Liver (tissue), 9 donors: ENCODE measurements around the gene DIAPH3. TPM values are rescaled to one million over a fixed set of nuclear protein-coding genes. Genes with fewer than 3 reads are reported as not detected.

Experiments
- DNase-seq: peaks from one replicate; pipeline ENCODE4 v3.0.0-alpha.2; 2017; ENCODE audit warnings: low spot score
- H3K27ac ChIP-seq, 2 donors: one replicate each; pipeline ENCODE4 v1.7.0; 2013; ENCODE audit warnings: inconsistent platforms in 2 of 2, low read length in 2 of 2, control low read depth in 1 of 2, low read depth in 1 of 2, mild to moderate bottlenecking in 1 of 2
- H3K27me3 ChIP-seq, 4 donors: one replicate each; pipeline versions ENCODE4 v1.6.1 to v1.7.0; 2013; ENCODE audit warnings: low read length in 3 of 4, inconsistent platforms in 1 of 4, mild to moderate bottlenecking in 1 of 4, moderate library complexity in 1 of 4; ENCODE audit not compliant: control insufficient read depth in 4 of 4, insufficient read depth in 4 of 4
- H3K36me3 ChIP-seq, 4 donors: one replicate each; pipeline versions ENCODE4 v1.6.1 to v1.7.0; 2013; ENCODE audit warnings: low read length in 3 of 4, mild to moderate bottlenecking in 3 of 4, low read depth in 1 of 4, moderate library complexity in 1 of 4; ENCODE audit not compliant: control insufficient read depth in 4 of 4, insufficient read depth in 3 of 4
- H3K4me1 ChIP-seq, 4 donors: one replicate each; pipeline versions ENCODE4 v1.6.1 to v1.7.0; 2013; ENCODE audit warnings: low read length in 3 of 4, mild to moderate bottlenecking in 3 of 4, moderate library complexity in 1 of 4; ENCODE audit not compliant: control insufficient read depth in 4 of 4, insufficient read depth in 4 of 4
- H3K4me3 ChIP-seq, 3 donors: one replicate each; pipeline versions ENCODE4 v1.6.1 to v1.7.0; 2013; ENCODE audit warnings: low read length in 3 of 3, control low read depth in 1 of 3, low read depth in 1 of 3, mild to moderate bottlenecking in 1 of 3
- H3K9ac ChIP-seq, 2 donors: one replicate each; pipeline ENCODE4 v1.7.0; 2013; ENCODE audit warnings: low read length in 2 of 2, mild to moderate bottlenecking in 2 of 2, moderate library complexity in 2 of 2, control low read depth in 1 of 2, low read depth in 1 of 2
- H3K9me3 ChIP-seq, 4 donors: one replicate each; pipeline versions ENCODE4 v1.6.1 to v1.7.0; 2013; ENCODE audit warnings: low read length in 3 of 4; ENCODE audit not compliant: control insufficient read depth in 4 of 4
- ATF3 ChIP-seq: IDR thresholded peaks from 2 replicates; pipeline ENCODE4 v1.6.1; 2016; ENCODE audit warnings: antibody characterized with exemption
- CTCF ChIP-seq: fragments of 150-350 bp; IDR thresholded peaks from 2 replicates; pipeline ENCODE4 v1.5.1; 2017; ENCODE audit warnings: improper control_type of control experiment, low read depth, low read length; ENCODE audit not compliant: missing input control
- EGR1 ChIP-seq, 2 donors: IDR thresholded peaks; 2 replicates each; pipeline ENCODE4 v1.6.1; 2016 to 2018; ENCODE audit warnings: antibody characterized with exemption in 2 of 2, low read depth in 2 of 2
- FOXA1 ChIP-seq: IDR thresholded peaks from 2 replicates; pipeline ENCODE4 v1.6.1; 2016; ENCODE audit warnings: antibody characterized with exemption
- FOXA2 ChIP-seq: IDR thresholded peaks from 2 replicates; pipeline ENCODE4 v1.6.1; 2016; ENCODE audit warnings: antibody characterized with exemption
- GABPA ChIP-seq, 2 donors: IDR thresholded peaks in 1 of 2; conservative IDR thresholded peaks in 1 of 2; 2 replicates each; pipeline ENCODE4 v1.6.1; 2016; ENCODE audit warnings: antibody characterized with exemption in 2 of 2, mild to moderate bottlenecking in 1 of 2, moderate library complexity in 1 of 2
- HNF4A ChIP-seq, 2 donors: conservative IDR thresholded peaks; 2 replicates each; pipeline ENCODE4 v1.6.1; 2016; ENCODE audit warnings: antibody characterized with exemption in 2 of 2, mild to moderate bottlenecking in 2 of 2
- HNF4G ChIP-seq: IDR thresholded peaks from 2 replicates; pipeline ENCODE4 v1.6.1; 2016; ENCODE audit warnings: antibody characterized with exemption
- MAX ChIP-seq: IDR thresholded peaks from 2 replicates; pipeline ENCODE4 v1.6.1; 2016; ENCODE audit warnings: antibody characterized with exemption
- NR2F2 ChIP-seq: IDR thresholded peaks from 2 replicates; pipeline ENCODE4 v1.6.1; 2016; ENCODE audit warnings: antibody characterized with exemption
- RAD21 ChIP-seq, 2 donors: IDR thresholded peaks; 2 replicates each; pipeline ENCODE4 v1.6.1; 2016; ENCODE audit warnings: antibody characterized with exemption in 2 of 2, mild to moderate bottlenecking in 2 of 2
- SP1 ChIP-seq: IDR thresholded peaks from 2 replicates; pipeline ENCODE4 v1.6.1; 2018; ENCODE audit warnings: antibody characterized with exemption, mild to moderate bottlenecking
- TAF1 ChIP-seq: conservative IDR thresholded peaks from 2 replicates; pipeline ENCODE4 v1.6.1; 2016; ENCODE audit warnings: antibody characterized with exemption, mild to moderate bottlenecking
- YY1 ChIP-seq: IDR thresholded peaks from 2 replicates; pipeline ENCODE4 v1.6.1; 2016; ENCODE audit warnings: antibody characterized with exemption, mild to moderate bottlenecking
- ZBTB33 ChIP-seq: IDR thresholded peaks from 2 replicates; pipeline ENCODE4 v1.6.1; 2016; ENCODE audit warnings: antibody characterized with exemption
- WGBS: extraction: QIAGEN DNeasy Blood & Tissue Kit; methylation state at CpG from one replicate; pipeline ENCODE4 v1.1.7; 2013; 5-methylcytosine and 5-hydroxymethylcytosine counted together
- polyA plus RNA-seq, 2 donors: library from polyadenylated mRNA; stranded (reverse) in 1 of 2; unstranded in 1 of 2; fragments of 200-250 nt in 1 of 2; fragments of >200 nt in 1 of 2; fragmentation: Nextera tagmentation in 1 of 2; extraction: Ambion mirVana in 1 of 2; gene quantifications; one replicate each; pipeline versions ENCODE4 v1.2.1 to v1.2.3, GENCODE V29; 2013 to 2015
- total RNA-seq, 2 donors: library from RNA; depleted of rRNA; stranded (reverse); fragments of >200 nt; gene quantifications; one replicate each; pipeline ENCODE4 v1.2.3, GENCODE V29; 2014
- TF ChIP-seq, protein P1 (sequence below): IDR thresholded peaks from 2 replicates; pipeline ENCODE4 v1.6.1; 2016; ENCODE audit warnings: antibody characterized with exemption, mild to moderate bottlenecking
- donor health status: healthy.
- donor health status: healthy.
- donor health status: healthy.
- donor health status: healthy.
- donor health status: healthy.

DIAPH3 gene
- total and polyA plus RNA-seq, 4 donors: 0.08 to 11.1 (median 0.27) TPM

GRCh38 chr13:59738921-59739320 lies 424.8 kb downstream of the DIAPH3 start:
- DNase-seq: no peak
- H3K27ac ChIP-seq: no peak overlapping the region
- no peak overlapping the region for H3K4me3 ChIP-seq
- TF ChIP-seq FOXA2 (no peak), FOXA1 (no peak), TAF1 (no peak), ATF3 (no peak)
- TF ChIP-seq, protein P1, sequence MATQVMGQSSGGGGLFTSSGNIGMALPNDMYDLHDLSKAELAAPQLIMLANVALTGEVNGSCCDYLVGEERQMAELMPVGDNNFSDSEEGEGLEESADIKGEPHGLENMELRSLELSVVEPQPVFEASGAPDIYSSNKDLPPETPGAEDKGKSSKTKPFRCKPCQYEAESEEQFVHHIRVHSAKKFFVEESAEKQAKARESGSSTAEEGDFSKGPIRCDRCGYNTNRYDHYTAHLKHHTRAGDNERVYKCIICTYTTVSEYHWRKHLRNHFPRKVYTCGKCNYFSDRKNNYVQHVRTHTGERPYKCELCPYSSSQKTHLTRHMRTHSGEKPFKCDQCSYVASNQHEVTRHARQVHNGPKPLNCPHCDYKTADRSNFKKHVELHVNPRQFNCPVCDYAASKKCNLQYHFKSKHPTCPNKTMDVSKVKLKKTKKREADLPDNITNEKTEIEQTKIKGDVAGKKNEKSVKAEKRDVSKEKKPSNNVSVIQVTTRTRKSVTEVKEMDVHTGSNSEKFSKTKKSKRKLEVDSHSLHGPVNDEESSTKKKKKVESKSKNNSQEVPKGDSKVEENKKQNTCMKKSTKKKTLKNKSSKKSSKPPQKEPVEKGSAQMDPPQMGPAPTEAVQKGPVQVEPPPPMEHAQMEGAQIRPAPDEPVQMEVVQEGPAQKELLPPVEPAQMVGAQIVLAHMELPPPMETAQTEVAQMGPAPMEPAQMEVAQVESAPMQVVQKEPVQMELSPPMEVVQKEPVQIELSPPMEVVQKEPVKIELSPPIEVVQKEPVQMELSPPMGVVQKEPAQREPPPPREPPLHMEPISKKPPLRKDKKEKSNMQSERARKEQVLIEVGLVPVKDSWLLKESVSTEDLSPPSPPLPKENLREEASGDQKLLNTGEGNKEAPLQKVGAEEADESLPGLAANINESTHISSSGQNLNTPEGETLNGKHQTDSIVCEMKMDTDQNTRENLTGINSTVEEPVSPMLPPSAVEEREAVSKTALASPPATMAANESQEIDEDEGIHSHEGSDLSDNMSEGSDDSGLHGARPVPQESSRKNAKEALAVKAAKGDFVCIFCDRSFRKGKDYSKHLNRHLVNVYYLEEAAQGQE: no peak
- 76% methylated on average over 5 of the region's 5 CpGs for WGBS
- H3K9me3 ChIP-seq: no peaks in the 10 kb centered on the region
- no peaks in the 10 kb centered on the region for H3K27me3 ChIP-seq
- no peaks in the 10 kb centered on the region for H3K36me3 ChIP-seq
- no peak overlapping the region for H3K9ac ChIP-seq
- H3K4me1 ChIP-seq: no peaks in the 10 kb centered on the region

GRCh38 chr13:59734393-59734792 lies 429.3 kb downstream of the DIAPH3 start:
- no peaks in the 10 kb centered on the region for H3K4me1 ChIP-seq
- no peak for DNase-seq
- 83% methylated on average over 6 of the region's 6 CpGs for WGBS
- H3K27me3 ChIP-seq: no peaks in the 10 kb centered on the region
- no peak overlapping the region for H3K4me3 ChIP-seq
- H3K9me3 ChIP-seq: no peaks in the 10 kb centered on the region
- no peak for TF ChIP-seq TAF1
- TF ChIP-seq, protein P1: no peak
- no peak for TF ChIP-seq CTCF
- no peak for TF ChIP-seq YY1
- TF ChIP-seq GABPA (IDR thresholded peaks at IDR 0.05 in 1 of 2, conservative IDR thresholded peaks at IDR 0.05 in 1 of 2): no peak
- TF ChIP-seq FOXA1: no peak
- TF ChIP-seq EGR1 (IDR thresholded peaks at IDR 0.05; ENCODE audit: low read depth in 2 of 2): no peak
- TF ChIP-seq ZBTB33: no peak
- TF ChIP-seq ATF3: no peak
- TF ChIP-seq FOXA2: no peak
- TF ChIP-seq HNF4G: no peak
- TF ChIP-seq RAD21 (IDR thresholded peaks at IDR 0.05): no peak
- no peak for TF ChIP-seq NR2F2
- TF ChIP-seq HNF4A (conservative IDR thresholded peaks at IDR 0.05): no peak
- no peak for TF ChIP-seq SP1
- no peak for TF ChIP-seq MAX
- no peak overlapping the region for H3K27ac ChIP-seq
- H3K9ac ChIP-seq: no peak overlapping the region
- H3K36me3 ChIP-seq: no peaks in the 10 kb centered on the region
